H1 (cell line): Measurements from ENCODE around the gene RAPGEF6. TPM values are rescaled to one million over a fixed set of nuclear protein-coding genes. Genes with fewer than 3 reads are reported as not detected.

ENCODE experiments used
- CTCF ChIA-PET: fragments of 300-600 bp; sonication (Branson Sonifier 250); formaldehyde crosslinking; loops from one replicate; lab custom pipeline; 2021; ENCODE audit not compliant: partially characterized antibody; lab: Charles Lee
- POLR2A ChIA-PET: fragments of 300-600 bp; sonication (Branson Sonifier 250); formaldehyde crosslinking; loops from one replicate; lab custom pipeline; 2021; ENCODE audit warnings: inconsistent platforms; ENCODE audit not compliant: partially characterized antibody; lab: Charles Lee
- DNase-seq, 2 experiments: peaks; one replicate each; pipeline versions ENCODE4 v3.0.0 to v3.0.0-alpha.2; 2010 to 2022; ENCODE audit warnings: low spot score in 2 of 2, low read depth in 1 of 2, mixed read lengths in 1 of 2
- FAIRE-seq: peaks from 2 replicates; lab custom pipeline; 2011; peaks lifted over from hg19 to GRCh38; lab: Jason Lieb, UNC
- H2AFZ ChIP-seq: 2 replicates; pipeline ENCODE4 v1.8.1; 2012; ENCODE audit warnings: low read length, inconsistent platforms
- H2AK5ac ChIP-seq: 2 replicates; pipeline ENCODE4 v1.6.1; 2013; ENCODE audit warnings: low read depth, low read length
- H2BK120ac ChIP-seq: replicated peaks from 2 replicates; pipeline ENCODE3; 2013; ENCODE audit warnings: low read depth, low read length, inconsistent platforms
- H2BK12ac ChIP-seq: 2 replicates; pipeline ENCODE4 v1.6.1; 2013; ENCODE audit warnings: low read depth, low read length
- H2BK15ac ChIP-seq: 2 replicates; pipeline ENCODE4 v1.6.1; 2013; ENCODE audit warnings: low read length
- H2BK20ac ChIP-seq: 2 replicates; pipeline ENCODE4 v1.6.1; 2013; ENCODE audit warnings: low read length
- H2BK5ac ChIP-seq: 2 replicates; pipeline ENCODE4 v1.6.1; 2013; ENCODE audit warnings: low read depth, low read length
- H3K14ac ChIP-seq: 2 replicates; pipeline ENCODE4 v1.6.1; 2013; ENCODE audit warnings: inconsistent platforms; ENCODE audit not compliant: insufficient read length
- H3K18ac ChIP-seq: 2 replicates; pipeline ENCODE4 v1.6.1; 2013; ENCODE audit warnings: low read length; ENCODE audit errors: extremely low read depth
- H3K23ac ChIP-seq: 2 replicates; pipeline ENCODE4 v1.6.1; 2013; ENCODE audit warnings: inconsistent platforms; ENCODE audit not compliant: insufficient read length
- H3K23me2 ChIP-seq: 2 replicates; pipeline ENCODE4 v1.6.1; 2013; ENCODE audit warnings: low read depth, low read length
- H3K27ac ChIP-seq: 2 replicates; pipeline ENCODE4 v1.6.1; 2011; ENCODE audit warnings: low read depth, low read length, inconsistent platforms
- H3K27me3 ChIP-seq, 4 experiments: replicated peaks in 1 of 4; 1 replicate in 1 of 4; 2 replicates in 3 of 4; pipeline versions ENCODE4 v1.6.1 to v1.8.1; 2011 to 2013; ENCODE audit warnings: low read length in 3 of 4, mild to moderate bottlenecking in 3 of 4, inconsistent platforms in 2 of 4, mixed read lengths in 2 of 4, moderate library complexity in 1 of 4; ENCODE audit not compliant: control insufficient read depth in 3 of 4, insufficient read depth in 3 of 4; ENCODE audit errors: extremely low read depth in 1 of 4
- H3K36me3 ChIP-seq, 4 experiments: 2 replicates each; pipeline versions ENCODE4 v1.6.1 to v1.8.1; 2011 to 2013; ENCODE audit warnings: mild to moderate bottlenecking in 4 of 4, low read length in 3 of 4, moderate library complexity in 2 of 4, control low read depth in 1 of 4, inconsistent platforms in 1 of 4; ENCODE audit not compliant: insufficient read depth in 4 of 4, control insufficient read depth in 2 of 4
- H3K4ac ChIP-seq: replicated peaks from 2 replicates; pipeline ENCODE3; 2013; ENCODE audit warnings: low read length, low read depth, mixed read lengths, inconsistent platforms; ENCODE audit not compliant: insufficient read length
- H3K4me1 ChIP-seq, 4 experiments: replicated peaks in 1 of 4; 1 replicate in 1 of 4; 2 replicates in 3 of 4; pipeline versions ENCODE4 v1.6.1 to v1.8.1; 2011 to 2013; ENCODE audit warnings: low read length in 3 of 4, inconsistent platforms in 2 of 4, mixed read lengths in 1 of 4; ENCODE audit not compliant: insufficient read depth in 4 of 4, control insufficient read depth in 3 of 4
- H3K4me2 ChIP-seq, 2 experiments: 2 replicates each; pipeline versions ENCODE4 v1.6.1 to v1.8.1; 2011 to 2013; ENCODE audit warnings: low read depth in 2 of 2, low read length in 2 of 2, control low read depth in 1 of 2, inconsistent platforms in 1 of 2, mild to moderate bottlenecking in 1 of 2; ENCODE audit not compliant: insufficient read depth in 1 of 2
- H3K4me3 ChIP-seq, 4 experiments: fragments of 200-600, 300-600 bp in 1 of 4; sonication (generic), shearing (Covaris generic), sonication (Bioruptor Twin) in 1 of 4; 2 replicates each; pipeline versions ENCODE4 v1.5.1 to v1.8.1; 2011 to 2016; ENCODE audit warnings: low read length in 4 of 4, low read depth in 3 of 4, control low read depth in 2 of 4, inconsistent platforms in 2 of 4, mild to moderate bottlenecking in 2 of 4, mixed read lengths in 1 of 4, moderate library complexity in 1 of 4; ENCODE audit not compliant: insufficient read depth in 2 of 4; ENCODE audit errors: extremely low read depth in 1 of 4
- H3K56ac ChIP-seq: replicated peaks from 2 replicates; pipeline ENCODE3; 2013; ENCODE audit warnings: low read depth, mild to moderate bottlenecking, mixed read lengths, low read length, inconsistent platforms; ENCODE audit not compliant: insufficient read length
- H3K79me1 ChIP-seq: 2 replicates; pipeline ENCODE4 v1.6.1; 2013; ENCODE audit warnings: low read depth, low read length, control low read depth
- H3K79me2 ChIP-seq, 2 experiments: 2 replicates each; pipeline versions ENCODE4 v1.6.1 to v1.8.1; 2012 to 2013; ENCODE audit warnings: low read length in 2 of 2, mild to moderate bottlenecking in 2 of 2, inconsistent platforms in 1 of 2; ENCODE audit not compliant: insufficient read depth in 2 of 2, control insufficient read depth in 1 of 2
- H3K9ac ChIP-seq, 4 experiments: replicated peaks in 1 of 4; 1 replicate in 1 of 4; 2 replicates in 3 of 4; pipeline versions ENCODE4 v1.6.1 to v1.8.1; 2011 to 2013; ENCODE audit warnings: low read depth in 3 of 4, low read length in 3 of 4, control low read depth in 2 of 4, mild to moderate bottlenecking in 2 of 4, moderate library complexity in 2 of 4, inconsistent platforms in 1 of 4; ENCODE audit errors: extremely low read depth in 1 of 4
- H3K9me3 ChIP-seq, 2 experiments: 2 replicates each; pipeline versions ENCODE4 v1.6.1 to v1.8.1; 2012 to 2013; ENCODE audit warnings: mild to moderate bottlenecking in 2 of 2, moderate library complexity in 2 of 2, control low read depth in 1 of 2, inconsistent platforms in 1 of 2, low read depth in 1 of 2, low read length in 1 of 2, mixed read lengths in 1 of 2; ENCODE audit not compliant: insufficient read depth in 2 of 2
- H4K20me1 ChIP-seq, 2 experiments: replicated peaks in 1 of 2; 2 replicates each; pipeline versions ENCODE3 to v1.8.1; 2011 to 2013; ENCODE audit warnings: inconsistent platforms in 2 of 2, low read length in 2 of 2, mild to moderate bottlenecking in 1 of 2; ENCODE audit not compliant: insufficient read depth in 2 of 2, control insufficient read depth in 1 of 2
- H4K5ac ChIP-seq: 2 replicates; pipeline ENCODE4 v1.6.1; 2013; ENCODE audit warnings: low read length, low read depth, mixed read lengths, inconsistent platforms; ENCODE audit not compliant: insufficient read length
- H4K8ac ChIP-seq: 2 replicates; pipeline ENCODE4 v1.8.0; 2013; ENCODE audit warnings: mild to moderate bottlenecking, moderate library complexity, low read length, inconsistent platforms; ENCODE audit not compliant: insufficient read depth; ENCODE audit errors: extremely low read depth
- H4K91ac ChIP-seq: replicated peaks from 2 replicates; pipeline ENCODE3; 2013; ENCODE audit warnings: low read length, mixed read lengths, inconsistent platforms; ENCODE audit not compliant: insufficient read length
- CEBPB ChIP-seq: IDR thresholded peaks from 2 replicates; pipeline ENCODE4 v1.6.1; 2012; ENCODE audit warnings: low read depth, low read length
- CTBP2 ChIP-seq: IDR thresholded peaks from 2 replicates; pipeline ENCODE4 v1.7.0; 2011; ENCODE audit warnings: borderline replicate concordance, mild to moderate bottlenecking, moderate library complexity, mixed read lengths, low read length; ENCODE audit not compliant: insufficient read depth, insufficient read length
- JUN ChIP-seq: IDR thresholded peaks from 2 replicates; pipeline ENCODE4 v1.6.1; 2011; ENCODE audit warnings: low read depth, mild to moderate bottlenecking, improper control_type of control experiment, low read length
- KDM4A ChIP-seq: IDR thresholded peaks from one replicate; pipeline ENCODE4 v1.7.1; 2012; ENCODE audit warnings: low read depth, mild to moderate bottlenecking, moderate library complexity, low read length, inconsistent platforms; ENCODE audit not compliant: severe bottlenecking
- NRF1 ChIP-seq: IDR thresholded peaks from 2 replicates; pipeline ENCODE4 v1.6.1; 2011; ENCODE audit warnings: mild to moderate bottlenecking, low read depth, low read length, improper control_type of control experiment
- POU5F1 ChIP-seq: IDR thresholded peaks from 2 replicates; pipeline ENCODE4 v1.6.1; 2011; ENCODE audit warnings: low read depth, mild to moderate bottlenecking, low read length, moderate library complexity
- RXRA ChIP-seq: IDR thresholded peaks from 2 replicates; pipeline ENCODE4 v1.6.1; 2011; ENCODE audit warnings: low read depth, mild to moderate bottlenecking, low read length, moderate library complexity; ENCODE audit not compliant: insufficient read depth
- TEAD4 ChIP-seq: IDR thresholded peaks from 2 replicates; pipeline ENCODE4 v1.6.1; 2012; ENCODE audit warnings: low read depth, low read length, inconsistent platforms, mixed read lengths
- WGBS, 2 experiments: shearing (Covaris generic) in 1 of 2; methylation state at CpG; one replicate each; pipeline versions ENCODE4 v1.1.6 to v1.1.7; 2013 to 2015; ENCODE audit warnings: low lambda C conversion rate in 2 of 2, mixed read lengths in 2 of 2, inconsistent platforms in 1 of 2, low coverage in 1 of 2, missing lambda C conversion rate in 1 of 2; ENCODE audit not compliant: insufficient replicate concordance in 2 of 2, insufficient coverage in 1 of 2, insufficient read length in 1 of 2; ENCODE audit errors: extremely low coverage in 1 of 2, missing lambda C conversion rate in 1 of 2; 5-methylcytosine and 5-hydroxymethylcytosine counted together
- polyA plus RNA-seq, 7 experiments: library from polyadenylated mRNA; depleted of rRNA in 3 of 7; stranded (reverse) in 5 of 7; unstranded in 2 of 7; fragments of >200 nt in 5 of 7; fragments of 200-250 nt in 2 of 7; gene quantifications; 1 replicate in 5 of 7; 2 replicates in 1 of 7; 4 replicates in 1 of 7; pipeline versions ENCODE4 v1.2.1 to v1.2.3, GENCODE V29; 2011 to 2013; ENCODE audit warnings: missing spikeins in 2 of 7, mixed read lengths in 2 of 7
- total RNA-seq: library from RNA; stranded (reverse); fragmentation: NEBNext Ultra II Directional; extraction: Animal tissue kit (Norgen Biotek cat#: 25700); gene quantifications from 2 replicates; pipeline ENCODE4 v1.2.1, GENCODE V29; 2021
- TF ChIP-seq, protein P1 (sequence below), 3 experiments: IDR thresholded peaks; 1 replicate in 2 of 3; 2 replicates in 1 of 3; pipeline versions ENCODE4 v1.5.1 to v1.6.1; 2011; ENCODE audit warnings: low read length in 3 of 3, mild to moderate bottlenecking in 3 of 3, inconsistent platforms in 2 of 3, low read depth in 1 of 3, moderate library complexity in 1 of 3; ENCODE audit not compliant: insufficient read depth in 1 of 3; ENCODE audit errors: control extremely low read depth in 1 of 3

The RAPGEF6 gene
- total and polyA plus RNA-seq, 2 of the 8 experiments (the other 6 are each of a cell fraction or from before 2014, with no cell fraction given): 4.8 to 20.0 TPM

DNA sequence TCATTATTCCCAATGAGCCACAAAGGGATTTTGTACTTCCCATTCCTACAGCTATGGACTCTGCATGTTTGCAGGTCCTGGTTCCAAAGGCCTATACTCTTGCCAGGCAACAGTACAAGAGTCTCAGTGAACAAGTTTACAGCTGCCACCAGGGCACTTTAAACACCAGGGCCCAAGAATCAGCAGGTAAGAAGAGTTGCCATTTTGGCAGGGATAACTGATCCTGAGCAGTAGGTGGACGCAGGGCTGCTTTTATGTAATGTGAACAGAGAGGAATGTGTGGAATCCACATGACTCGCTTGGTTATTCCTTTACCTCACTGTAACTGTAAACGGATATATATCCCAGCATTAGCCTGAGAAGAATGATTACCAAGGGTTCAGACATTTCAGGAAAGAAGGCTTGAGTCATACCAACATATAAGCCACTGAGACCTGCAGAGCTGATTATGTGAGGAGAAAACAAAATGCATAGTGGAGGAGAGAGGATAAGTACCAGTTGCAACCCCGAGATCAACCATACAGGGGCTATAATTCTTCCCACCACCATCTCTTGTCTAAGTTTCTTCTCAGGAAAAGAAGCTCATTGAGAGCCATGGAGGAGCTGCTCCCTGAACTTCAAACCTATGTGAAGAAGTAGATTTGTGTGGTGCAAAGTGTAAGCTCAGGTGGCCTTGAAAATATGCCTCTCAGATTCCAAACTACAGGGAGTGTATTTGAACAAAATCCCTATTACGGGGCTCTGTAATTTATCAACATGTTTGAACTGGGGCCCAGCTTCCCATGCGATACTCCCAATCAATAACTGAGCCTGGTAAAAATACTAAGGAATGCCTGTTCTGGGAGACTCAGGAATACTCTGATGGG lies 24.6 kb downstream of the RAPGEF6 start:
- Histone ChIP-seq H2BK120ac (no peak overlapping the region), H3K79me2 (peaks cover 13 to 92% of the 10 kb centered on the region in 2 experiments), H3K56ac (no peak overlapping the region), H3K4me2 (no peak overlapping the region), H4K5ac (no peak overlapping the region), H3K4ac (no peak overlapping the region), H3K27me3 (no peaks in the 10 kb centered on the region), H3K23ac (no peak overlapping the region), H2AFZ (no peak overlapping the region), H3K14ac (no peak overlapping the region), H4K91ac (no peak overlapping the region), H3K23me2 (no peaks in the 10 kb centered on the region), H4K8ac (no peak overlapping the region), H3K9me3 (no peaks in the 10 kb centered on the region), H3K36me3 (no peaks in the 10 kb centered on the region), H2BK12ac (no peak overlapping the region), H3K79me1 (peaks cover 7% of the 10 kb centered on the region), H2BK20ac (no peak overlapping the region), H3K4me3 (no peak overlapping the region), H4K20me1 (peaks cover 5 to 11% of the 10 kb centered on the region in 2 experiments), H2AK5ac (no peak overlapping the region), H3K18ac (no peak overlapping the region), H3K27ac (no peak overlapping the region), H2BK15ac (no peak overlapping the region), H2BK5ac (no peak overlapping the region), H3K9ac (no peak overlapping the region), H3K4me1 (peaks cover 0 to 8% (median 1%) of the 10 kb centered on the region in 4 experiments; a peak in 2 of 7 replicates)
- POLR2A ChIA-PET: interaction anchor here (0.6 kb wide), 1 partner anchor 52 kb away, joined by 3 read pairs; no protein-coding TSS in a partner anchor
- CTCF ChIA-PET: interaction anchor here (1.1 to 2.3 kb wide), 3 partner anchors 21 to 397 kb away, joined by 3 to 13 read pairs (median 3); no protein-coding TSS in a partner anchor
- DNase-seq (no peak), FAIRE-seq (no peak)
- WGBS, 2 experiments: 89% methylated on average over 6 of the region's 6 CpGs; no CpG with 5 or more reads in 1 of the 2 experiments
- TF ChIP-seq CTBP2: no peak
- TF ChIP-seq NRF1: no peak
- TF ChIP-seq JUN: no peak
- TF ChIP-seq TEAD4: no peak
- no peak for TF ChIP-seq POU5F1
- TF ChIP-seq CEBPB: no peak
- no peak for TF ChIP-seq KDM4A
- TF ChIP-seq RXRA: no peak
- TF ChIP-seq, protein P1, sequence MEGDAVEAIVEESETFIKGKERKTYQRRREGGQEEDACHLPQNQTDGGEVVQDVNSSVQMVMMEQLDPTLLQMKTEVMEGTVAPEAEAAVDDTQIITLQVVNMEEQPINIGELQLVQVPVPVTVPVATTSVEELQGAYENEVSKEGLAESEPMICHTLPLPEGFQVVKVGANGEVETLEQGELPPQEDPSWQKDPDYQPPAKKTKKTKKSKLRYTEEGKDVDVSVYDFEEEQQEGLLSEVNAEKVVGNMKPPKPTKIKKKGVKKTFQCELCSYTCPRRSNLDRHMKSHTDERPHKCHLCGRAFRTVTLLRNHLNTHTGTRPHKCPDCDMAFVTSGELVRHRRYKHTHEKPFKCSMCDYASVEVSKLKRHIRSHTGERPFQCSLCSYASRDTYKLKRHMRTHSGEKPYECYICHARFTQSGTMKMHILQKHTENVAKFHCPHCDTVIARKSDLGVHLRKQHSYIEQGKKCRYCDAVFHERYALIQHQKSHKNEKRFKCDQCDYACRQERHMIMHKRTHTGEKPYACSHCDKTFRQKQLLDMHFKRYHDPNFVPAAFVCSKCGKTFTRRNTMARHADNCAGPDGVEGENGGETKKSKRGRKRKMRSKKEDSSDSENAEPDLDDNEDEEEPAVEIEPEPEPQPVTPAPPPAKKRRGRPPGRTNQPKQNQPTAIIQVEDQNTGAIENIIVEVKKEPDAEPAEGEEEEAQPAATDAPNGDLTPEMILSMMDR (IDR thresholded peaks at IDR 0.05; ENCODE audit: control extremely low read depth in 1 of 3, insufficient read depth in 1 of 3, low read depth in 1 of 3, low read length in 3 of 3): no peak
